Measurements from ENCODE around the gene USP48.

The USP48 gene

GRCh38 chr1:21821385-21822019 is 38.6 kb upstream of the USP48 start:
- no peaks in the 10 kb centered on the region for H3K9me2 ChIP-seq (replicated peaks; ENCODE audit: low read depth, low read length)
- no peak overlapping the region for H3K4me3 ChIP-seq (ENCODE audit: low read length, poor library complexity, severe bottlenecking)
- no peaks in the 10 kb centered on the region for H3K79me2 ChIP-seq (ENCODE audit: insufficient read depth, low read length)
- H3K9me3 ChIP-seq (ENCODE audit: insufficient read depth, low read depth, low read length): no peaks in the 10 kb centered on the region
- TF ChIP-seq CTCF (conservative IDR thresholded peaks at IDR 0.05; ENCODE audit: low read length): no peak
- TF ChIP-seq EZH2phosphoT487 (IDR thresholded peaks at IDR 0.05; ENCODE audit: borderline replicate concordance): no peak
- no peak overlapping the region for H3K9ac ChIP-seq (ENCODE audit: low read depth, low read length, poor library complexity, severe bottlenecking)
- H4K20me1 ChIP-seq (ENCODE audit: insufficient read depth, low read length, poor library complexity, severe bottlenecking): no peaks in the 10 kb centered on the region
- H3K36me3 ChIP-seq (ENCODE audit: insufficient read depth, low read length): no peaks in the 10 kb centered on the region
- no peak overlapping the region for H2AFZ ChIP-seq (ENCODE audit: low read length)
- no peaks in the 10 kb centered on the region for H3K27me3 ChIP-seq (ENCODE audit: insufficient read depth, low read length, poor library complexity, severe bottlenecking)
- no peaks in the 10 kb centered on the region for H3F3A ChIP-seq (ENCODE audit: low read depth)
- no peak overlapping the region for H3K4me2 ChIP-seq (ENCODE audit: low read depth, low read length, poor library complexity, severe bottlenecking)
- no peaks in the 10 kb centered on the region for H3K4me1 ChIP-seq (ENCODE audit: insufficient read depth, low read length, poor library complexity, severe bottlenecking)

GRCh38 chr1:21820597-21821232 is 37.8 kb upstream of the USP48 start:
- Histone ChIP-seq H3F3A (ENCODE audit: low read depth) (no peaks in the 10 kb centered on the region), H3K9me3 (ENCODE audit: insufficient read depth, low read depth, low read length) (no peaks in the 10 kb centered on the region), H2AFZ (ENCODE audit: low read length) (no peak overlapping the region), H3K4me2 (ENCODE audit: low read depth, low read length, poor library complexity, severe bottlenecking) (no peak overlapping the region), H3K4me1 (ENCODE audit: insufficient read depth, low read length, poor library complexity, severe bottlenecking) (no peaks in the 10 kb centered on the region), H3K27me3 (ENCODE audit: insufficient read depth, low read length, poor library complexity, severe bottlenecking) (no peaks in the 10 kb centered on the region), H3K4me3 (ENCODE audit: low read length, poor library complexity, severe bottlenecking) (no peak overlapping the region), H3K36me3 (ENCODE audit: insufficient read depth, low read length) (no peaks in the 10 kb centered on the region), H4K20me1 (ENCODE audit: insufficient read depth, low read length, poor library complexity, severe bottlenecking) (no peaks in the 10 kb centered on the region), H3K9me2 (replicated peaks; ENCODE audit: low read depth, low read length) (no peaks in the 10 kb centered on the region), H3K9ac (ENCODE audit: low read depth, low read length, poor library complexity, severe bottlenecking) (no peak overlapping the region), H3K79me2 (ENCODE audit: insufficient read depth, low read length) (no peaks in the 10 kb centered on the region)
- TF ChIP-seq EZH2phosphoT487 (IDR thresholded peaks at IDR 0.05; ENCODE audit: borderline replicate concordance): no peak
- TF ChIP-seq CTCF (conservative IDR thresholded peaks at IDR 0.05; ENCODE audit: low read length): no peak

- no peaks in the 10 kb centered on the region for H3K27me3 ChIP-seq (ENCODE audit: insufficient read depth, low read length, poor library complexity, severe bottlenecking)
- H4K20me1 ChIP-seq (ENCODE audit: insufficient read depth, low read length, poor library complexity, severe bottlenecking): no peaks in the 10 kb centered on the region
- H3K36me3 ChIP-seq (ENCODE audit: insufficient read depth, low read length): no peaks in the 10 kb centered on the region
- no peaks in the 10 kb centered on the region for H3K9me2 ChIP-seq (replicated peaks; ENCODE audit: low read depth, low read length)
- no peak overlapping the region for H2AFZ ChIP-seq (ENCODE audit: low read length)
- H3K79me2 ChIP-seq (ENCODE audit: insufficient read depth, low read length): no peaks in the 10 kb centered on the region
- no peak overlapping the region for H3K9ac ChIP-seq (ENCODE audit: low read depth, low read length, poor library complexity, severe bottlenecking)
- H3K4me1 ChIP-seq (ENCODE audit: insufficient read depth, low read length, poor library complexity, severe bottlenecking): no peaks in the 10 kb centered on the region
- no peak overlapping the region for H3K4me3 ChIP-seq (ENCODE audit: low read length, poor library complexity, severe bottlenecking)
- H3K4me2 ChIP-seq (ENCODE audit: low read depth, low read length, poor library complexity, severe bottlenecking): no peak overlapping the region
- H3F3A ChIP-seq (ENCODE audit: low read depth): no peaks in the 10 kb centered on the region
- H3K9me3 ChIP-seq (ENCODE audit: insufficient read depth, low read depth, low read length): no peaks in the 10 kb centered on the region
- TF ChIP-seq EZH2phosphoT487 (IDR thresholded peaks at IDR 0.05; ENCODE audit: borderline replicate concordance) (no peak), CTCF (conservative IDR thresholded peaks at IDR 0.05; ENCODE audit: low read length) (no peak)
Observed at GRCh38 chr1:21818656-21819055, 35.7 kb upstream of the USP48 start.
